ENCODE results near the gene ELK3.

DNA sequence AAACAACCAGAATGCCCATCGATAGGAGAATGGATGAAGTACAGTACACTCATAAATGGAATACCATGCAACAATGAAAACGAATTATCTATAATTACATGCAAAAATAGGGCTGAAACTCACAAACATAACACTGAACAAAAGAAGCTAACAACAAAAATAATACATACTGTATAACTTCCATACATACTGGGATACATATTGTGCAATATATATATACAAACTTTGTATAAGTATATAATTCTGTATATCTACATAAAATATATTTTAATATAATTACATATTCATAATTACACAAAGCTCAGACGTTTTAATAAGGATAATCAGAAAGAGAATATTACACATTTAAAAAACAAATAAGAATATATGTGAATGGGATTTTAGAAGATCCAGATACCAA is 115.9 kb downstream of the ELK3 start:
- TF ChIP-seq POLR2AphosphoS5 (IDR thresholded peaks at IDR 0.05; ENCODE audit: low read depth, low read length) (no peak), TAF1 (IDR thresholded peaks at IDR 0.05; ENCODE audit: borderline replicate concordance, low read depth, low read length) (no peak)
